NB4 (cell line): ENCODE measurements around the gene CALCR.

Experiments used
- DNase-seq: peaks from one replicate; pipeline ENCODE4 v3.0.0; 2010; ENCODE audit warnings: low read depth
- H3K4me3 ChIP-seq: one replicate; pipeline ENCODE4 v1.5.1; 2011; ENCODE audit warnings: mild to moderate bottlenecking, low read depth, low read length, moderate library complexity
- MYC ChIP-seq: IDR thresholded peaks from 2 replicates; pipeline ENCODE4 v1.6.1; 2011; ENCODE audit warnings: low read depth, low read length
- POLR2A ChIP-seq: IDR thresholded peaks from 2 replicates; pipeline ENCODE4 v1.6.1; 2011; ENCODE audit warnings: mild to moderate bottlenecking; ENCODE audit not compliant: insufficient read length; ENCODE audit errors: extremely low read depth
- TF ChIP-seq, protein P1 (sequence below): IDR thresholded peaks from 2 replicates; pipeline ENCODE4 v1.6.1; 2011; ENCODE audit warnings: low read depth, low read length
- TF ChIP-seq, protein P2 (sequence below): IDR thresholded peaks from one replicate; pipeline ENCODE4 v1.5.1; 2012; ENCODE audit warnings: low read depth, low read length

Gene CALCR

DNA sequence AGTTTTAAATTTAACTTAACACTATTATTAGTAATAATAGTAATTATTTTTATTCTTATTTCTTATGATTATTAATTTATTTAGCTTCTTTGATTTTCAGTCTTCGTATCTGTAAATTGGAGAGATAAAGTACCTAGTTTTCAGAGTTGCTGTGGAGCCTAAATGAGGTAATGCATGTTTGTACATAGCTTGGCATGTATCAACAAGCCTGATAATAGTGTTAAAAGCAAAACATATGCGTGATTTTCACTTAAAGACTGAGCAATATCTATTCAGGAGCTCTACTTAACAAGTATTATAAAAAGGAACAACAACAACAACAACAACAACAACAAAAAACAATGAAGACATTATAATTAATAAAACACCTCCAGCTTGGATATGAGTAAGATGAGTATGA, 12.4 kb downstream of the CALCR start:
- no peak overlapping the region for H3K4me3 ChIP-seq
- DNase-seq = no peak
- TF ChIP-seq, protein P1, sequence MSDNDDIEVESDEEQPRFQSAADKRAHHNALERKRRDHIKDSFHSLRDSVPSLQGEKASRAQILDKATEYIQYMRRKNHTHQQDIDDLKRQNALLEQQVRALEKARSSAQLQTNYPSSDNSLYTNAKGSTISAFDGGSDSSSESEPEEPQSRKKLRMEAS = no peak
- no peak for TF ChIP-seq POLR2A
- TF ChIP-seq, protein P2, sequence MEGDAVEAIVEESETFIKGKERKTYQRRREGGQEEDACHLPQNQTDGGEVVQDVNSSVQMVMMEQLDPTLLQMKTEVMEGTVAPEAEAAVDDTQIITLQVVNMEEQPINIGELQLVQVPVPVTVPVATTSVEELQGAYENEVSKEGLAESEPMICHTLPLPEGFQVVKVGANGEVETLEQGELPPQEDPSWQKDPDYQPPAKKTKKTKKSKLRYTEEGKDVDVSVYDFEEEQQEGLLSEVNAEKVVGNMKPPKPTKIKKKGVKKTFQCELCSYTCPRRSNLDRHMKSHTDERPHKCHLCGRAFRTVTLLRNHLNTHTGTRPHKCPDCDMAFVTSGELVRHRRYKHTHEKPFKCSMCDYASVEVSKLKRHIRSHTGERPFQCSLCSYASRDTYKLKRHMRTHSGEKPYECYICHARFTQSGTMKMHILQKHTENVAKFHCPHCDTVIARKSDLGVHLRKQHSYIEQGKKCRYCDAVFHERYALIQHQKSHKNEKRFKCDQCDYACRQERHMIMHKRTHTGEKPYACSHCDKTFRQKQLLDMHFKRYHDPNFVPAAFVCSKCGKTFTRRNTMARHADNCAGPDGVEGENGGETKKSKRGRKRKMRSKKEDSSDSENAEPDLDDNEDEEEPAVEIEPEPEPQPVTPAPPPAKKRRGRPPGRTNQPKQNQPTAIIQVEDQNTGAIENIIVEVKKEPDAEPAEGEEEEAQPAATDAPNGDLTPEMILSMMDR = no peak
- no peak for TF ChIP-seq MYC

DNA sequence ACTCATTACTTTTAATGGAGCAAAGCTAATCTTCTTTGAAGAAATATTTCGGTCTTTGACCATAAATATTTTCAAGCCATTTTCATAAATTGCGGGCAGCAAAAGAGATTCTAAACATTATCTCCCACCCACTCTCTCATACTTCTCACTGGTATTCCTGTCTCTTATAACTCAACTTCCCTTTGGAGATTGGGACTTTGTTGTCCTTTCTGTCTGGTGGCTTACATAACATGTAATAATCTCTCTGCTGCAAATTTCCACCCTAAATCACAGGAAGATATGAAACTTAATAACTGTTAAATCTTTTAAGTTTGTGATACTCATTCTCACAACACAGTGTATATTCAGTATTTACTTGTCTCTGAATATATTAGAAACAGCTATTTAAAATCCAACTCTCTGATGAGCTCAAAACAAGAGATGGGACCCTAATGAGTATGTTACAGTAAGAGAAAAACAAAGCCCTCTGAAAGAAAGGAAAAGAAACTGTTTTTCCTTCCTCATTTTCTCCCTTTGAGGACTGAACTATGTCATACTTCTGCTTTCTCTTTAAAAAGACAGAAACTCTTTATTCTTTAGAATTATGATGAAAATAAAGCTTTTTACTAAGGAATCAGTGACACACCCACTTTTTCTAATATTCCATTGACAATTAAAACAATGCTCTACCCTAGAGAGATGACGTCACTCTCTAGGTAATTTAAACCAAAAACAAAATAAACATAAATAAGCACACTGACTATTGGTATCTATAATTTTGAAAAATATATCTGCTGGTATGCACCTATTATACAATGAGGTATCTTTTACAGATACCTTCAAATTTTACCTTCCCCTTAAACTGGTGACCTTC, 14.7 kb downstream of the CALCR start:
- no peak overlapping the region for H3K4me3 ChIP-seq
- no peak for DNase-seq
- TF ChIP-seq, protein P1 = no peak
- TF ChIP-seq POLR2A = no peak
- TF ChIP-seq, protein P2 = no peak
- no peak for TF ChIP-seq MYC

DNA sequence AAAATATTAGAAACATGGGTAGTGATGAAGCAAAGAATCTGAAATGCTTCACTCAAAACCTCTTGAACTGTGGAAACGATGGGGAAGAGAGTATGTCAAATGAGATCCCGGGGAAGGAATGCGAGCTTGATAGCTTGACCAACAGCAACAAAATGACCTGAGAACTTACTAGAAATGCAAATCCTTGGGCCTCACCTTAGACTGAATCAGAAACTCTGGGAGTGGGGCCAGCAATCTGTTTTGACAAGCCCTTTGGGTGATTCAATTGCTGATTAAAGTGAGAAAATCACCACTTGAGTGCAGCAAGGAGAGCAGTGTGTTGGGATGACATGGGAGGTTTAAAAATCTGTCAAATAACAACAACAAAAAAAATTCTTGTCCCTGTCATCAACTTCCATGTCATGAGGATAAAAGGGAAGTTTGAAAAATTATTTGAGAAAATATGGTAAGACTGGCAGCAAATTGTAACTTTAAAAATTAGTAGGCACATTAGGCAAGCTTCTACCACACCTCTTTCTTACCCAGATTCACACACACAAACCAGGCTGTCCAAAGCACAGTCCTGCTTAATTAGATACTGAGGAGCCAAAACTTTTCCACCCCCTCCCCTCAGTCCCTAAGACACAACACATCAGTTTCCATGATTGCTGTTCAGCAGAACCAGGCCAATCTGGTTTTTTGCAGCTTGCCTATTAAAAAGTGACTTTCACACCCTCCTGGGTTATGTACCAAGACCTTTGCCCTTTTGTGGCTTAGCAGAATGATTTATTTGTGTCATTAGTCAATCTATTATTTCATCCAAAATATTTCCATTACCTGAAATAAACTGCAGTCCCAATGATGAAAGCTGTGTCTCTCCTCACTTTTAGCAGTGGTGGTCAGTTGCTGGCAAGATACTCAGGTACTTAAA, 15.6 kb downstream of the CALCR start:
- TF ChIP-seq, protein P1 = no peak
- TF ChIP-seq MYC (no peak), POLR2A (no peak)
- TF ChIP-seq, protein P2 = no peak
- no peak overlapping the region for H3K4me3 ChIP-seq
- DNase-seq = no peak

DNA sequence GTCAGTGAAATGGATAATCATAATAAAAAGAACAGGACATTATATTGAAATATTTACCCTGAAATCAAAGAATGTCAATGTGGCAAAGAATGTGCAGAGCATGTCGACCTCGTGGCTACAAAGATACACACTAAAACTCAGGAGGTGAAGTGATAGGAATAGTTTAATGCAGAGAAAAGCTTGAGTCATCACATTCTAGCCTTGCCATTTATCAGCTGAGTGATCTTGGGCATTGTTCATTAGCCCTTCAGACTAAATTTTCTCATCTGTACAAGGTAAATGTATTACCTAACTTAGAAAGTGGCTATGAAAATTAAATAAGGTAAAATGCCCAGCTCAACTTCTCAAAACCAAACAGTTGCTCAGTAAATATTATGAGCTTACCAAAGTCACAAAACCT, 22.6 kb downstream of the CALCR start:
- TF ChIP-seq POLR2A (no peak), MYC (no peak)
- TF ChIP-seq, protein P2 = no peak
- TF ChIP-seq, protein P1 = no peak
- H3K4me3 ChIP-seq = no peak overlapping the region
- DNase-seq = no peak

DNA sequence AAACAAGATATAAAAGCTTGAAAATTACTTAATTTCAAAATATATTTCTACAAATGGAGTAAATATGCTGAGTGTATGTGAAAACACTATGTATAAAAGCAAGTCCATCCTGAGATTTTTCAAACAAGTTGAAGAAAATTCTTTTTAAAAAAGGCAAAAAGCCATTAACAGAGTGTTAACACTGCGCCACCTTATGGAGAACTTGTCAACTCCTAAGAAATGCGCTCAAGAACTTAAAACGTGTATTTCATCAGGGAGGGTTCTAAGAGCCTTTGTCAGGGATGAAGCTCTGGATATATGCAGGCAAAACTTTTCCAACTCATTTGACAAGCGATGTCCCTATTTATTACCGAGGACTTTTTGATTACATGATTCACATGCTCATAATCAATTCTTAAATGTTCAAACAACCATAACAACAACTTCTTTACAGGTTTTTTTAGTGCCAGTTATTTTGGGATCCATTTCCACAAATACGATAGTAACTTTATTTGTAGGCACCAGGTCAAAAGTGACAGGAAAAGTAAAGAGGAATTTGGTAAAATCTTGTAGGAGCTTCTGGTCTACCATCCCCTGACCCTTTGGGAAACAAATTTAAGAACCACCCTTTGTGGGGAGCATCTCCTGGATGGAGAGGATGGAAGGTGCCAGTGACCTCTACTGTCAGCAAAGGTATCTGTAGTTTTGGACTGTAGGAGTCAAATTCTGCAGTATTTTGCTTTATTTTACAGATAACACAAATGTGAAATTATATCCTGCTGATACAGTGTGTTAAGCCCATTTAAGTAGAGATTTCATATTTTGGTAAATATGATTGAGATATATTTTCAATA, 23.2 kb downstream of the CALCR start:
- DNase-seq = peak; percentile 67
- H3K4me3 ChIP-seq = no peak overlapping the region
- TF ChIP-seq, protein P2 = peak; percentile 61
- TF ChIP-seq, protein P1 = no peak
